ENCODE results near the gene MRPL55.

MRPL55 gene

DNA sequence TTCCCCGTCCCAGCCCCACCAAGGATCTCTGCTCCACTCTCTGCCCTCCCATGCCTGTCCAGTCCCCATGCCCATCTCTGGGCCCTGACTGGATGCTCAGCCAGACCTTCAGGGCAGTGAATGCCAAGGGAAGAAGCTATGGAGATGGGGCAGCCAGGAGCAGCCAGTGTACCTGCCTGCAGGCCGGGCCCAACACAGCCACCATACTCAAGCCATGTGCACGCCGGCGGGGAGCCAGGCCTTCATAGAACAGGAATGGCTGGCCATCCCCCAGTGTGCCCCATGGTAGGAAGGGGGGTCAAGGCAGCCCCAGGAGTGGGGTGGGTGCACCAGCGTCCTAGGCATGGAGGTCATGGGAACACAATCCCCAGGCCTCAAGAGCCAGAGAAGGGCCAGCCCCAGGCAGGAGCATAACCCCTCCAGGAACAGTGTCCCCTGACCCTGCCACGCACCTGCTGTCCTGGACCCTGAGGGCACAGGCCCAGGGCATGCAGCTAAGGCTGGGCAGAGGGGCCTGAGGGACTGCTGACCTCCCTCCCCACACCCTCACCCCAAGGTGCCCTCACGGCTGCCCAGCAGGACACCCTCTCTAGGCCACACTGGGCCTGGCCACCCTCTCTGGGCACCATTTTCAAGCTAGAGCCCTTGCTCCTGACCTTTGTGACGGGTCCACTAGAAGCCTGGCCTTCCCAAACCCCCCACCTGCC, 46.9 kb downstream of the MRPL55 start:
- Histone ChIP-seq H3F3A (ENCODE audit: insufficient read depth, low read length) (no peaks in the 10 kb centered on the region), H3K4me2 (ENCODE audit: low read length) (no peak overlapping the region), H3K9ac (ENCODE audit: low read length) (no peak overlapping the region), H2AFZ (ENCODE audit: low read length) (no peak overlapping the region), H3K36me3 (ENCODE audit: insufficient read depth, low read length) (no peaks in the 10 kb centered on the region), H3K79me2 (ENCODE audit: insufficient read depth, low read length) (no peaks in the 10 kb centered on the region), H3K4me1 (ENCODE audit: insufficient read depth, low read length, severe bottlenecking) (no peaks in the 10 kb centered on the region), H3K9me2 (ENCODE audit: low read depth, low read length) (no peaks in the 10 kb centered on the region), H3K27ac (ENCODE audit: low read depth, low read length, poor library complexity, severe bottlenecking) (no peak overlapping the region), H4K20me1 (ENCODE audit: insufficient read depth, low read length) (no peaks in the 10 kb centered on the region), H3K9me3 (ENCODE audit: low read length) (no peaks in the 10 kb centered on the region), H3K4me3 (ENCODE audit: low read depth, low read length, poor library complexity, severe bottlenecking) (no peak overlapping the region), H3K27me3 (ENCODE audit: insufficient read depth, low read length) (no peaks in the 10 kb centered on the region)
- TF ChIP-seq EZH2 (IDR thresholded peaks at IDR 0.05; ENCODE audit: borderline replicate concordance, low read length): no peak
- TF ChIP-seq, protein P1, sequence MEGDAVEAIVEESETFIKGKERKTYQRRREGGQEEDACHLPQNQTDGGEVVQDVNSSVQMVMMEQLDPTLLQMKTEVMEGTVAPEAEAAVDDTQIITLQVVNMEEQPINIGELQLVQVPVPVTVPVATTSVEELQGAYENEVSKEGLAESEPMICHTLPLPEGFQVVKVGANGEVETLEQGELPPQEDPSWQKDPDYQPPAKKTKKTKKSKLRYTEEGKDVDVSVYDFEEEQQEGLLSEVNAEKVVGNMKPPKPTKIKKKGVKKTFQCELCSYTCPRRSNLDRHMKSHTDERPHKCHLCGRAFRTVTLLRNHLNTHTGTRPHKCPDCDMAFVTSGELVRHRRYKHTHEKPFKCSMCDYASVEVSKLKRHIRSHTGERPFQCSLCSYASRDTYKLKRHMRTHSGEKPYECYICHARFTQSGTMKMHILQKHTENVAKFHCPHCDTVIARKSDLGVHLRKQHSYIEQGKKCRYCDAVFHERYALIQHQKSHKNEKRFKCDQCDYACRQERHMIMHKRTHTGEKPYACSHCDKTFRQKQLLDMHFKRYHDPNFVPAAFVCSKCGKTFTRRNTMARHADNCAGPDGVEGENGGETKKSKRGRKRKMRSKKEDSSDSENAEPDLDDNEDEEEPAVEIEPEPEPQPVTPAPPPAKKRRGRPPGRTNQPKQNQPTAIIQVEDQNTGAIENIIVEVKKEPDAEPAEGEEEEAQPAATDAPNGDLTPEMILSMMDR (IDR thresholded peaks at IDR 0.05; ENCODE audit: low read length): no peak

- Histone ChIP-seq H3K4me3 (ENCODE audit: low read depth, low read length, poor library complexity, severe bottlenecking) (no peak overlapping the region), H3K9ac (ENCODE audit: low read length) (no peak overlapping the region), H4K20me1 (ENCODE audit: insufficient read depth, low read length) (no peaks in the 10 kb centered on the region), H3F3A (ENCODE audit: insufficient read depth, low read length) (no peaks in the 10 kb centered on the region), H3K27ac (ENCODE audit: low read depth, low read length, poor library complexity, severe bottlenecking) (no peak overlapping the region), H3K9me3 (ENCODE audit: low read length) (no peaks in the 10 kb centered on the region), H3K4me2 (ENCODE audit: low read length) (no peak overlapping the region), H3K9me2 (ENCODE audit: low read depth, low read length) (no peaks in the 10 kb centered on the region), H3K27me3 (ENCODE audit: insufficient read depth, low read length) (no peaks in the 10 kb centered on the region), H2AFZ (ENCODE audit: low read length) (no peak overlapping the region), H3K79me2 (ENCODE audit: insufficient read depth, low read length) (no peaks in the 10 kb centered on the region), H3K36me3 (ENCODE audit: insufficient read depth, low read length) (no peaks in the 10 kb centered on the region), H3K4me1 (ENCODE audit: insufficient read depth, low read length, severe bottlenecking) (no peaks in the 10 kb centered on the region)
- TF ChIP-seq, protein P1 (IDR thresholded peaks at IDR 0.05; ENCODE audit: low read length): no peak
- TF ChIP-seq EZH2 (IDR thresholded peaks at IDR 0.05; ENCODE audit: borderline replicate concordance, low read length): no peak
Observed at GRCh38 chr1:228061411-228062084, 47.6 kb downstream of the MRPL55 start.

GRCh38 chr1:228060458-228061190, 48.5 kb downstream of the MRPL55 start:
- no peaks in the 10 kb centered on the region for H3K27me3 ChIP-seq (ENCODE audit: insufficient read depth, low read length)

More at GRCh38 chr1:228060458-228061190, 48.5 kb downstream of the MRPL55 start:
- Histone ChIP-seq H3F3A (ENCODE audit: insufficient read depth, low read length) (no peaks in the 10 kb centered on the region), H2AFZ (ENCODE audit: low read length) (no peak overlapping the region), H3K9ac (ENCODE audit: low read length) (no peak overlapping the region), H3K36me3 (ENCODE audit: insufficient read depth, low read length) (no peaks in the 10 kb centered on the region), H3K9me2 (ENCODE audit: low read depth, low read length) (no peaks in the 10 kb centered on the region), H3K4me1 (ENCODE audit: insufficient read depth, low read length, severe bottlenecking) (no peaks in the 10 kb centered on the region), H3K9me3 (ENCODE audit: low read length) (no peaks in the 10 kb centered on the region), H3K4me3 (ENCODE audit: low read depth, low read length, poor library complexity, severe bottlenecking) (no peak overlapping the region), H3K27ac (ENCODE audit: low read depth, low read length, poor library complexity, severe bottlenecking) (no peak overlapping the region), H3K79me2 (ENCODE audit: insufficient read depth, low read length) (no peaks in the 10 kb centered on the region), H3K4me2 (ENCODE audit: low read length) (no peak overlapping the region), H4K20me1 (ENCODE audit: insufficient read depth, low read length) (no peaks in the 10 kb centered on the region)
- no peak for TF ChIP-seq EZH2 (IDR thresholded peaks at IDR 0.05; ENCODE audit: borderline replicate concordance, low read length)
- TF ChIP-seq, protein P1 (IDR thresholded peaks at IDR 0.05; ENCODE audit: low read length): no peak

Data from OCI-LY1 (cell line).